ENCODE measurements around the gene RSBN1.
"Not testable (repeated sequence)": the region's sequence is repeated elsewhere in the genome, so short reads cannot be mapped to it uniquely, and the experiment has no call there.

The RSBN1 gene

DNA sequence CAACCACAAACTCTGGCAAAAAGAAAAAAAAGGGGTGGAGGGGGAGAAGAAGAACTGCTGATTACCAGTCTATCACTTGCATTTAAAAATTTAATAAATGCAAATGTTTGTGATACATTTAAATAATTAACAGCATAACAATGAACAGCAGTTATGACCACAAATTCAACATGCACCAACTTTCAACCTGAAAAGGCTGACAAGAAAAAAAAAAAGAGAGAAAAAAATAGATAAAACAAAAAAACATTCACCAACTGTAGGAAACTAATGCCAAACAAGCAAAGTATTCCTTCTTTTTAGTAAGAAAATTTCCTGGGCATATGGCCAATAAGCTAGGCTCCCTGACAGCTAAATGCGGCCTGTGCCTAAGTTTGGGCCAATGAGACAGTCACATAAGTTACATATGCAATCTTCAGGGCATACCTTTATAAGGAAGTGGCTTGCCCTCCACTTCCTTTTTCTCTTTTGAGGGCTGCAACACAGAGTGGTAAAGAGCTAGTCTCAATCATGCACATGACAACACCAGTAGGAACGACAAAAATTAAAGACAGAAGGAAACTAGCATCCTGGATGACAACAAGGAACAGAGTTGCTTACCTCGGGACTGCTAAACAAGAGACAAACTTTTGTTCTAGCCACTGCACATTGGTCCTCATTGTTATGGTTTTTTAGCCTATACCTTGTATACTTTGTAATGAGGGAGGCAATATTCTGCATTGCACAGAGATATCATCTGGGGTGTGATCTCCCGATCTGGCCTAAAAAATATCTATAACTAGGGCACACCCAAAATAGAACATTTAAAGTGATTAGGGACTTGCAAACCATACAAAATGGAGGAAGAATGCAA is 28.8 kb downstream of the RSBN1 start:
- DNase-seq (ENCODE audit: low read depth in 2 of 3, low spot score in 2 of 3), result no peak

DNA sequence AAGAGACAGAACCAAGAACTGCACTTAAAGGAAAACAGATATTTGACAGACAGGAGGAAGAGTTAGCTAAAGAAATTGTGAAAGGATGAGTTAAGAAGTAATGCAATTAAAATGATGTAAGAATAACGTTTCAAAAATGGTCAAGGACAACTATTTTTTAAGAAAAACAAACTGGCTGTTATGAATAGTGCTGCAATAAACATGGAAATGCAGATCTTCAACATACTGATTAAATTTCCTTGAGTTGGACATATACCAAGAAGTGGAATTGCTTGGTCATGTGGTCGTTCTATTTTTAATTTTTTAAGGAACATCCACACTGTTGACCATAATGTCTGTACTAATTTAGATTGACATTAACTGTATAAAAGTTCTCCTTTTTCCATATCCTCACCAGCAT is 29.9 kb downstream of the RSBN1 start:
- no peak for DNase-seq (ENCODE audit: low read depth in 2 of 3, low spot score in 2 of 3)

DNA sequence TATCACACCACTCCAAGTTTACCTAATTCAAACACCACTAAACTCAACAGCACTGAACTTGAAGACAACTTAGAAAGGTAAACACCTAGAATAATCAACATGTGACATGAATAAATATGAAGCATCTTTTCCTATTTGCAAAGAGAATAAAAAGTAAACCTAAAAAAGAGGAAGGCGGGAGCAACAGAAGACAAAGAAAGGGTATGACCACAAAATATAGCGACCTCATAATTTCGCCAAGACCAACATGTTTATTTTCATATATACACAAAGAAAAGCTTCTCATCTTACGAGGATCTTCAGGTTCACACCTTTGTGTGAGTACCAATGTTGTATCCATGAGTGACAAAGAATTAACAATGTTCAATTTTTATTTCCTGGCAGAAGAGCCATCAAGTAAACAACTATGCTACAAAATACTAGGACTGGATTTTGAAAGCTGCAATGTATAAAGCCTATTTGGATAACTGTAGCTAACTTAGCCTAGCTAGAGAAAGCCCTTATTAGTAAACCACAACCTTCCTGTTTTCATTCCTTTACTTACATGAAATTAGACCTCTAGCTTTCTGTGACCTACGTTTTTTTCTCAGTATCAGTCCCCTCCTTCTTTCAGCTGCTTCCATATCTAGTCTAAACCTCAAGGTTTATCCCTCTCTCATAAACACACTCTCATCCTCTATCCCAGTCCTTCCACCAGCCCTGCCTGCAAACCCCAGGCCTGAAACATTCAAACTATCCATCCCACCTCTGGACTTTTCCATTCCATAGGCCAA is 31.7 kb downstream of the RSBN1 start:
- DNase-seq (ENCODE audit: low read depth in 2 of 3, low spot score in 2 of 3), result no peak

DNA sequence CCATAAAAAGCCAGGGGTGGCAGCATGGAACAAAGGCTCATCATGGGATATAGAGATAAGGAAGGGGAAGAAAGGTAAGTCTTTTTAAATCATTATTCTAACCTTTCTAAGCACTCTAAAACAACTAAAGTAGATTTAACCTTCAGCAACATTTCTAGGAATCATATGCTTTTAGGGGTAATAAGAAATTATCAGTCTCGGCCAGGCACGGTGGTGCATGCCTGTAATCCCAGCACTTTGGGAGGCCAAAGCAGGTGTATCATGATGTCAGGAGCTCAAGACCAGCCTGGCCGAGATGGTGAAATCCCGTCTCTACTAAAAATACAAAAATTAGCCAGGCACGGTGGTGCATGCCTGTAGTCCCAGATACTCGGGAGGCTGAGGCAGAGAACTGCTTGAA is 32.7 kb downstream of the RSBN1 start:
- DNase-seq (ENCODE audit: low read depth in 2 of 3, low spot score in 2 of 3), result no peak

DNA sequence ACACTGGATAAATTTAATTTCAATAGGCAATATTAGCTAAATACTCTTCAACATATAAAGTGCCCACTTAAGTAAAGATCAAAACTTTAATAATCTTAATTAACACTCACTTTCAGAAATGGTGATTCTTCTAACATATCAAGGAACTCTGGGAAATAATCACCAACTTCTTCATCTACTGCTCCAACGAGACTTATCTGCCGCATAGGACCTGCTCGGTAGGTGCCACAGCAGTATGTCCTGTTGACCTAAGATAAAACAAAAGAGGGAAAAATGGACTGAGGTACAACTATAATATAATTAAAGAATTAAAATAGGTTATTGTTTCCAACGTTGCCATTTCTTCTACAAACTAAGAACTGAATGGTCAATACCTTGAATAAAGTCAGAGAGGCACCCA is 34.7 kb downstream of the RSBN1 start:
- no peak for DNase-seq (ENCODE audit: low read depth in 2 of 3, low spot score in 2 of 3)

DNA sequence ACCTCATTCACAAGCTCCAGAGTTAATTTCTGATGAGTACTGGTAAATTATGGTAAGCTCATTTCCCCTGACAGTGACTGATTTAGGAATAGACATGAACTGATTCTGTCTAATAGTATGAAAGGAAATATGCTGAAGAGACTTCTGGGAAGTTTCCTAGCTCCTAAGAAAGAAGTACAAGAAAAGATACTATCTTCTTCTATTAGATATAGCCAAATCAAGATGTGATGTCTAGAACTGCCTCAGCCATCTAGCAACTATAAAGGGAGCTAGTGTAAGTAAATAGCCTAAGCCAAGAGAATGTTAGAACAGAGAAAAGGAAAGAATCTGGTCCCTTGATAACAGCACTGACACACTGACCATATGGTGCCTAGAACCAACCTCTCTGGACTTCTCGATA is 42.2 kb downstream of the RSBN1 start:
- DNase-seq (ENCODE audit: low read depth in 2 of 3, low spot score in 2 of 3), result no peak

DNA sequence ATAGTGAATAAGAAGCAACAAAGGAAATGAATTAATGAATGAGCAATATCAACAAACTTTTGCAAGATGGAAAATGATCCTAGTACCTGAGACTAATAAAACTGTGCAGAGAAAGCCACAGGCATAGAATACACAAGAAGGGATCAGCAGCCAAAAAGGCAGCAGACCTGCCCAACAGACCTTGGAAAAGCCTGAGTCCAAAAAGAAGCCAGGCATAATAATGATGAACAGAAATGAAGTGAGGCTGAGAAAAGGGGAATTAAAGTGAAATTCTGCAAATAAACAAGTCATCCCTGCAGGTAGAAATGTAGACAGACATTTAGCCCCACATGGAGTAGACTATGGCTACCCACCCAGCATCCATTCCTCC is 42.7 kb downstream of the RSBN1 start:
- no peak for DNase-seq (ENCODE audit: low read depth in 2 of 3, low spot score in 2 of 3)

DNA sequence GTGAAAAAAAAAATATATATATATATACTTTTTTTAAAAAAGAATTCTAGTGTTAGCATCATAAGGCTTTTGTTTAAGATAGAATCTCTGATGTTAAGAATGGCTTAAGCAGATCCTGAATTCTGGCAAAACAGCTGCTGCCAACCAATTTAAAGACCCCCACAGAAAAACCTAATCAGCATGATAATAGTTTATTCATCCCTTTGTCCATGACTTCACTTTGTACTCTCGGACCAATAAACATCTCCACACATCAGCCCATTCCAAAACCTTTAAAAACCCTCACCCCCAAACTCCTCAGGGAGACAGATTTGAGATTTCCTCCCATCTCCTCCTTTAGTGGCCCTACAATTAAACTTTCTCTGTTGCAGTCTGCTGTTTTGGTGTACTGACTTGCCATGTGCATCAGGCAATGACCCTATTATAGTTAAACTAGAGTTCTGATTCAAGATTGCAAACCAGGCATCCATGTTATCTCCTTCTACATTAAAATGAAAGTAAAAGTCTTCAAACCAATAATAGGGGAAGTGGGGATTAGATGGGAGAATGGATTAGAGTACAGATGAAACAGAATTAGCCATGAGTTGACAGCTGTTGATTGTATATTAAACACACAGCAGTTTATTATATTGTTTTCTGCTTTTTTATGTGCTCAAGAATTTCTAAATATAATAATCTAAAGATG is 43.2 kb downstream of the RSBN1 start:
- DNase-seq (ENCODE audit: low read depth in 2 of 3, low spot score in 2 of 3), result no peak

DNA sequence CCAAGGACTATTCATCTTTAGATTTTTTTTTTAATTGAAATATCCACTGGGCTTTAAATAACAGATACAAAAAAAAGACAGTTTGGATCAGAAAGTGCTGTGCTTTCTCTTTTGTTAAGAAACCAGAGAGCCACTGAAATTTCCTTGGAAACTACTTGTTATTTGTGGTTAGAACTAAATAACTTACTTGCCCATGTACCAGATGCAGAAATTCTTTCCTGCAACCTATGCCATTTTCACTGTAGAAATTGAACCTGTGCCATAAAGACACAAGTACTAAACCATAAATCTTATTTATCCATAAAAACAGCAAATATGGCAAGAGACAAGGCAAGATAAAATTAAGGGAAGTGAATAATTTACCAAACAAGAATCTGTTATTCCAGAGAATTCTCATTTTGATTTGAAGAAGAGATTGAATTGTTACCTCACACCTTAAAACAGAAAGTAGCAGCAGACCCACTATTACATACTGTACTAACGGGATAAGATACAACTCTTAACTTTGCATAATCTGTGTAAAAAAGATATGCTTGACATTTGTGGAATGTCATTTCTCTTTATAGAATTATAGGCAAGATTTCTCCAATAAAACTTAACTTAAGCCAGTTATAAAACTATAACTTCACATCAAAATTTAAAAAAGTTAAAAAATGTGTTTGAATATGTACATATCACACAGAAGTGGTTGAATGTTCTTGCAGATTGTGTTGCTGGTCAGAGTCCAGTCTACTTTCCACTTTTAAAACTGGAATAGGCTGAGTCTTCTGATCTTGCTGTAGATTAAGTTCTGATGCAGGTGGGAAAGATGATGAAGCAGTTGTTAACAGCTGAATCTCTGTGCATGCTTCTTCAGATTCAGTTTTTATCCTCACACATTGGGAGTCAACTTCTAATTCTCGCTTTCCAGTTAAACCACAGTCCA is 46.7 kb downstream of the RSBN1 start:
- no peak for DNase-seq (ENCODE audit: low read depth in 2 of 3, low spot score in 2 of 3)

DNA sequence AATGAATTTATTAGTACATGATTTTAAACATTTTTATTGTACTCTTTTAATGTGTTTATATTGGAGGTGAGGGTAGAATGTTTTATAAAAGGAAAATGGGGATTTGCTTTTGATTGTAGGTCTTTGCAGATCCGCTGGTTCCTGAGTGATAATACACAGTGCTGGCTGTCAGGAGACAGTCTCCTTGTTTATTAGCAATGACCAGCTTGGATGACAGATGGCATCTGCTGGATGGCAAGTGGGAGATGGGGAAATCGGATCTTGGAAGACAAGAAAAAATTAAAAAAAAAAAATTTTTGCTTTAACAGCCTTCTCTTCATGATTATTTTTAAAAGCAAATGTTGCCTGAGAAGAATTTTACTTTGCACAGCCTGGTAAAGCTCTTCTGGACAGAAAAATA is 48.6 kb downstream of the RSBN1 start:
- DNase-seq (ENCODE audit: low read depth in 2 of 3, low spot score in 2 of 3), result no peak

DNA sequence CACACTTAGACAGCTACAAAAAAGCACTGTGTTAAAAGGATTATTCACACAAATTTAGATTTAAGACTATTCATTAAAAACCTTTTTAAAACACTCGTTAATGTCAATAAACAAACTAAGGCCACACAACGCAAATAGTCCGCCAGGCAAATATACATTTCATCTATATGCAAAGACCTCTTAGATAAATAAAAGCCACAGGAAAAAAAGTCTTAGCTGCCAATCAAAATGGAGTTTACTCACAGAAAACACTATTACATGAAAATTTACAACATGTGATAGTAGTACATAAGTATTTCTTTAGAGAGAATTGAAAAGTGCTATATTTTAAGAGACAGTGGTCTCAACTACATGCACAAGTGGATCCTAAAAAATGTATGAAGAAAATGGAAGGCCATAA is 50.3 kb downstream of the RSBN1 start:
- DNase-seq (ENCODE audit: low read depth in 2 of 3, low spot score in 2 of 3), result no peak

DNA sequence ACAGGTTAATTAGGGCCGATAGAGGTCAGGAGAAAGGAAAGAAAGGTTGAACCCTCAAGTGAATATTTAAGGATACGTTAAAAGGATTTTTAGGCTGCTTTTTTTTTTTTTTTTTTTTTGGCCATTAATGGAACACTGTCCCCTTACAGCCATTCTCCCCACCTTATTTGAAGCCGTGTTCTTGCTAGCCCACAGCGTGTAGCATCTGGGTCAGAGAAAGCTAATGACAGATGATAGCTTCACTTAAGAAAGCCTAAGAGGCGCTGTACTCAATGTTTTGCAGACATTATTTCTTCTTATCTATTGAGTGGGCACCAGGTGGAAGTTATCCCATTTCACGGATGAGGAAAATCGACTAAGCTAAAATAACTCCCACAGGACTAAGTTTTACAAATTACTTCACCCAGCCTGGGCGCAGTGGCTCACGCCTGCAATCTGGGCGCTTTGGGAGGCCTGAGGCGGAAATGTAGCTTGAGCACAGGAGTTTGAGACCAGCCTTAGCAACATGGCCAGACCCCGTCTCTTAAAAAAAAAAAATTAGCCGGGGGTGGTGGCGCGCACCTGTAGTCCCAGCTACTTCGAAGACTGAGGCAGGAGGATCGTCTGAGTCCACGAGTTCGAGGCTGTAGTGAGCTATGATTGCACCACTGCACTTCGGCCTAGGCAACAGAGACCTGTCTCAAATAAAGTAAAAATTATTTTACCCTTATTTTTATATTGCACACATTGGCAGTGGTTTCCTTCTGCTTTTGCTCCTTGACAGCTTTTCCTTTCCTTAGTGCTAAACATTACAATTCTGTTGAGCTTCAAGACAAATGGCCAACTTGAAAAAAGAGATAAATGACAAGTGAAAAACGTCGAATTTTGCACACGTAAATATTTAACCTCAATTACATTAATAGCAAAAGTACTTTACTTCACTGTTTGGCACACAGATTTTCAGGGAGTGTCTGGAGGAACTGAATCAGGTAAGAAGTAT is 51.9 kb downstream of the RSBN1 start:
- no peak for DNase-seq (ENCODE audit: low read depth in 2 of 3, low spot score in 2 of 3)

DNA sequence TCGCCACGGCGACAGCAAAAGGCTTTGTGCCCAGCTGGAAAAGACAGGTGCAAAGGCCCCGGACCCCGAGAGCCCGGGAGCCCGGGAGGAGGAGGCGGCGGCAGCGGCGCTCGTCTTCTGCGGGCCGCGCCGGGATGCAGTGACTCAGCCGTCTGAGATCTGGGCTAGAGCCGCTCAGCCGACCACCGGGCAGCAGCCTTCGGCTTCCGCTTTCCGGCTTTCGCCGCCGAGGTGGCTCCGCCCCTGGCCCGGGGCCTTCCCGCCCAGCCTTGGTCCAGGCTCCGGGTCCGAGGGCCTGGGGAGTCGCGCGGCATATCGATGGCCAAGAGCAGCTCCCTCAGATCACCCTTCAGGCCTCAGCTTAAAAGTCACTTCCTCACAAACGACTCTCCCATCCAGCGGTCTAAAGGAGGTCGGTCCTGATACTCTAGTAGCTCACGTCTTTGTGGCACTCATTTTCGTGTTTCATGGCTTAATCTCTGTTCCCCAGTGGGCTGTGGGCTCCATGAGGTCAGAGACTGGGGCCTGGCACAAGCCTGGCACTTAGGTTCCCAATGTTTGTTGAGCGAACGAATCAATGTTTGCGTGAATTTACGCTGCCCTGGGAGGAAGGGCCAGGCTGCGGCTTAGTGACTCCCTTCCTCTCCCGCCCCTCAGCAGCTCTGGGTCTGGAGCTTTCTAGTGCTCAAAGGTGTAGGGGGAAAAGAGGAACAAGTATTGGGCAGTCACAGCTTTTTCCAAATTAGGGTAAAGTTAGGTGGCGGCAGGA is 52.8 kb downstream of the RSBN1 start, which contains the start of gene PHTF1:
PHTF1 (minus strand) TSS at position 154 of the 769 bp plus-strand sequence. CDS start 783 bp downstream, outside the sequence.
- peak; percentile 20 to 49 (median 41) for DNase-seq (ENCODE audit: low read depth in 2 of 3, low spot score in 2 of 3)

DNA sequence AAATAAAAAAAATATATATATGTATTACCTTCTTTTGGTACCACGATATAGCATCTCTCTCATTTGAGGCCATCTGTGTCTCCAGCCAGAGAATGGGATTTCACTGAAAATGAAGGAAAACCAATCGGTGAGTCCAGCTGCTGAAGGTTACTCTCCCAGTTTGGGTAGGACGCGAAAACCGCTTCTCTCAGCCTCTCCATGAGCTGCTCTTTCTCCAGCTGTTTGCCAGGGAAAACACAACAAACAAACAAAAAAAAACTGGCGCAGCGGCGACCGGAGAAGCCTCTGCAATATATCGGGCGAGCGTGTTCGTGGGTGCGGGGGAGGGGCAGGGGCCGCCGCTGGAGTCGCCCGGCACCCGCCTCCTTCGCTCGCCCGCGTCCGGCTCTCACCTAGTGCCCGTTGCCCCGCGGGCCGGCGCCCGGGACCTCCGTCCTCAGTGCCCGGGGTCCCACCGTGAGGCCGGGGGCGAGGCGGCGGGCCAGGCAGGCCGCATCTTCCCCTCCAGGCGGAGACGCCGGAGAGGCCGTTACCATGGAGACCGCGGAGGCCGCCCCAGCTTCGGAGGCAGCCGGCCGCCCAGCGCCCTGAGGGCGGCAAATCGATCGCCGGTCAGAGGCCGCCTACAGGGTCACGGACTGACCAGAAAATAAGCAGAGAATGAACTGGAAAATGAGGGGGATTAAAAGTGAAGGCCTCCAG is 53.5 kb downstream of the RSBN1 start:
- peak; percentile 24 to 49 (median 38) for DNase-seq (ENCODE audit: low read depth in 2 of 3, low spot score in 2 of 3)

DNA sequence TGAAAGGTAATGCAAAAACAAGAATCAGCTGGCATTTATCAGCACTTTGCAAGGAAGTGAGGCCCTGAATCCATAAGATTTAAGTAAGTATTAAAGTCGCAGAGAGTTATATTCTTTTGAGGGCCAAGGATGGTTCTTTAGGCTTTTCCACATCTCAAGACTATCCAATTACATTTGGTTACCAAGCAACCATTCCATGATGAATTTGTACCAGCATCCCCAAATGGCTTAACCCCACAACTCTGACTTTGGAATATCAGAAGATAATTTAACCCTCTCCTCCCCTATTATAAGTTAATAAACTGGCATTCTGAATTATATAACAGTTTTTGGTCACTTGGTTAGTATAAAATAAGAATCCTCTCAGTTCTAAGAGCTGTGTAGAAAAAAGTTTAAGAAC is 55.8 kb downstream of the RSBN1 start:
- no peak for DNase-seq (ENCODE audit: low read depth in 2 of 3, low spot score in 2 of 3)

DNA sequence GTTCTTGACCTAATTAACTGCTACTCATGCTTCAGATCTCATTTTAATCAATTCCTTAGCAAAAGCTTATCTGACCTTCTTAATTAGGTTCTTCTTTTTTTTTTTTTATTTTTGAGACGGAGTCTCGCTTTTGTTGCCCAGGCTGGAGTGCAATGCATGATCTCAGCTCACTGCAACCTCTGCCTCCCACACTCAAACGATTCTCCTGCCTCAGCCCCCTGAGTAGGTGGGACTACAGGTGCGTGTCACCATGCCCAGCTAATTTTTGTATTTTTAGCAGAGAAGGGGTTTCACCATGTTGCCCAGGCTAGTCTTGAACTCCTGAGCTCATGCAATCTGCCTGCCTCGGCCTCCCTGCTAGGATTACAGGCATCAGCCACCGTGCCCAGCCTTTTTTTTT is 58.9 kb downstream of the RSBN1 start:
- not testable (repeated sequence) for DNase-seq (ENCODE audit: low read depth in 2 of 3, low spot score in 2 of 3)

DNA sequence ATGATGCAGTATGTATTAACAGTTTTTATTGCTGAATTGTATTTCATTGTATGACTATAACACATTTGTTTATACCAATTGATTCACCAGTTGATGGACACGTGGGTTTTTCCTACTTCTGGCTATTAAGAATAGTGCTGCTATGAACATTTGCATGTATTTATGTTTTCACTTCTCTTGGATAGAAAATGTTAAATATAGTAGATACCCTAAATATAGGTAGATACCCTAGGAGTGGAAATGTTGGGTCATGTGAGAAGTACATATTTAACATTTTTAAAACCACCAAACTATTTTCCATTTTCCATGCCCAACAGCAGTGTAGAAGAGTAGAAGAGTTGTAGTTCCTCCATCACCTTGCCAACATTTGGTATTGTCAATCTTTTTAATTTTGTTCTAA is 60.8 kb downstream of the RSBN1 start:
- DNase-seq (ENCODE audit: low read depth in 2 of 3, low spot score in 2 of 3), result no peak

DNA sequence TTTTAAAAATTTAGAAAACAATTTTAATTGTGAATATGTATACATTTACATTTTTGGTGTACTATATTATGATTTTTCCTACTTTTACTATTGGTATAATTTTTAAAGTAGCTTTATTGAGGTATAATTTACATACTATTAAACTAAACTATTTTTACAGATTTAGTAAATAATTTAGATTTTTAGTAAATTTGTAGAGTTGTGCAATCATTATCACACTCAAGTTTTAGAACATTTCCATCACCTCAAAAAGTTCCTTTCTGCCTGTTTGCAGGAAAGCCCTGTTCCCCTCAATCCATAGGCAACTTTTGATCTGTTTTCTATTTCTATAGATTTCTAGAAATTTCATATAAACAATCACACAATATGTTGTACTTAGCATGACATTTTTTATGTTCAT is 61.2 kb downstream of the RSBN1 start:
- DNase-seq (ENCODE audit: low read depth in 2 of 3, low spot score in 2 of 3), result no peak
